ENCODE data around the gene RANBP3L.

The RANBP3L gene

DNA sequence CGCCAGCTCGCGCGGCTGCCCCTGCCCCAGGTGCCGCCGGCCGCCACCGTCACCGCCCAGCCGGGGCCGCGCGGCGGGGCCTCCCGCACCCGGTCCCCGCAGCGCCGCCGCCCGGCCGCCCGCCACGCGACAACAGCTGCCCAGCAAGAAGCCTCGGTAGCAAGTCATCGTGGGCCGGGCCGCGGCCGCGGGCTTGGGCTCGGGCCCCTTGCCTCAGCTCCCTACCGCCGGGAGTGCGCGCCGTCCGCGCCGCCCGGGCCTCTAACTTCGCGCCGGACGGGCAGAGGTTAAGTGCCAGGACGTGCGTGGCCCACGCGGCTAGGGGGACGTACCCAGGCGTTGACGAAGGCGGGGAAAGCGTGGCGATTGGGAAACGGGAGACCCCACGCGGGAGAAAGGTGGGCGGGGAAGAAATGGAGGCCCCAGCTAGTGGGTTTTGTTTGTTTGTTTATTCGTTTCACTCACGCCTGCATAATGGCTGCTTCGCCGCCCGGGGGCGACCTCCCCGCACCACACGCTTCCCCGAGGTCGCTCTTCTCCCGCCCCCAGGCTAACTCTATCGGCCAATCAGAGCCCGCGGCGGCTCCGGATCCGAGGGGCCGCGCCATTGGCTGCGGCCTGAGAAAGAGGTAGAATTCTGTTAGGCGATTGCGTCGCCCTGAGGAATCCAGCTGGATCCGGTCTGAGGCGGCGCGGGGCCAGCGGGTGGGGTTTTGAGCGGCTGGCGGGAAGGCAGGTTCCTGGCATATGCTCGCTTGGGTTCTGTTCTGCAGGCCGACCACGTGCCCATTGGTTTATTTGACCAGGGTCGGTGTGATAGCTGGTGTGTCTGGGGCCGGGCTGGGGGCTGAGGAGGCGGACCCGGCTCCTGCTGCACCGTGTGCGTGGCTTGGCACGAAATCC is 59.8 kb downstream of the RANBP3L start, which contains the start of gene NADK2:
TSS of gene NADK2 (minus strand) at position 295 of the 903 bp plus-strand sequence. CDS start at position 168, 127 bp downstream.
- Histone ChIP-seq H3K4me3 (ENCODE audit: low read length) (peak within 1 kb of the TSS; percentile 93), H3K9ac (ENCODE audit: low read length) (peak within 1 kb of the TSS; percentile 96), H3K36me3 (ENCODE audit: control insufficient read depth, insufficient read depth, low read length, severe bottlenecking) (no peaks in the 10 kb centered on the region), H3K27me3 (replicated peaks; ENCODE audit: control insufficient read depth, insufficient read depth, low read length) (no peaks in the 10 kb centered on the region), H3K4me1 (ENCODE audit: control insufficient read depth, insufficient read depth, low read length) (peaks cover 27% of the 10 kb centered on the region), H3K9me3 (ENCODE audit: control insufficient read depth, low read length) (no peaks in the 10 kb centered on the region)
- peak; percentile 98 for DNase-seq (ENCODE audit: low read depth)

- DNase-seq (ENCODE audit: low read depth) = peak; percentile 85
- peaks cover 27% of the 10 kb centered on the region for H3K4me1 ChIP-seq (ENCODE audit: control insufficient read depth, insufficient read depth, low read length)
Measured at GRCh38 chr5:36240779-36241630, 60.7 kb downstream of the RANBP3L start.

DNA sequence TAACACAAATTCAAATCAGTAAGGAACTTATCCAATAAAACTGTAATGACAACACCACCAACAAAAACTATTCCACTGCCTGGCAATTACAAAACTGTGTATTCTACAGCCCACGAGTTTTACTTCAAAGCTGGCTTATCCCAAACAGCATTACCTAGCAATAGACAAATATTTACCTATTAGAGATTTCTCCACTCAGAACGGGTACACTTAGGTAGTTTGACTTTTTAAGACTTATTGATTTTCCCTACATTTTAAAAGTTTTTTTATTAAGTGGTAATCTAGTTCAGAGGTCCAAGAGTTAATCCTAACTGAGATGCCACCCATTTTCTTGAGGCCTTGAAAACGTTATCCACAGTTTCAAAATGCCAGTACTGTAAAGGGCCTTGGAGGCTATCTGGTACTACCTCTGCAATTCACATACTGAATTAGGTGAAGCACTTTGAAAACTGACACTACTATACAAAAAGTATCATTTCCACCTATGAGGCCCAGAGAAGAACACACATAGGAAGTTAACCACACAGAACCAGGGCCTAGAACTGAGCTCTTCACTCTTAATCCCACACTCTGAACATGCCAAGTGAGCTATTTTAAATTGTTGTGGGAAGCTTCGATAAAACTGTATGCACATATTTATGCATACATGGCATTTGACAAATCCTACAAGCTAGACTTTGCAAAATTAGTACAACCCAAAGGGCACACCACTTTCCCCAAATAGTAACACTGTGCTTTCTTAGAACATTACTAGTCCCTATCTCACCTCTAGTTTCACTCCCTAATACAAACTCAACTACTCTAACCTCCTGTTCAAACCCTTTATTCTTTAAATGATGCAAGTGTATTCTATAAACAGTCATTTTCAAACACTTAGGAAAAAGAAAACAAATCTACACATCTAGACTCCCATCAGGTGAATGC is 62.1 kb downstream of the RANBP3L start:
- Histone ChIP-seq H3K9ac (ENCODE audit: low read length) (peak overlapping the region; percentile 96), H3K4me1 (ENCODE audit: control insufficient read depth, insufficient read depth, low read length) (peaks cover 27% of the 10 kb centered on the region), H3K4me3 (ENCODE audit: low read length) (peak overlapping the region; percentile 93), H3K27me3 (replicated peaks; ENCODE audit: control insufficient read depth, insufficient read depth, low read length) (no peaks in the 10 kb centered on the region), H3K9me3 (ENCODE audit: control insufficient read depth, low read length) (no peaks in the 10 kb centered on the region), H3K36me3 (ENCODE audit: control insufficient read depth, insufficient read depth, low read length, severe bottlenecking) (no peaks in the 10 kb centered on the region)
- no peak for DNase-seq (ENCODE audit: low read depth)

More at GRCh38 chr5:36240779-36241630, 60.7 kb downstream of the RANBP3L start:
- Histone ChIP-seq H3K9ac (ENCODE audit: low read length) (peak overlapping the region; percentile 96), H3K27me3 (replicated peaks; ENCODE audit: control insufficient read depth, insufficient read depth, low read length) (no peaks in the 10 kb centered on the region), H3K36me3 (ENCODE audit: control insufficient read depth, insufficient read depth, low read length, severe bottlenecking) (no peaks in the 10 kb centered on the region), H3K4me3 (ENCODE audit: low read length) (peak overlapping the region; percentile 93), H3K9me3 (ENCODE audit: control insufficient read depth, low read length) (no peaks in the 10 kb centered on the region)

GRCh38 chr5:36238502-36239295 is 63.0 kb downstream of the RANBP3L start:
- no peaks in the 10 kb centered on the region for H3K36me3 ChIP-seq (ENCODE audit: control insufficient read depth, insufficient read depth, low read length, severe bottlenecking)
- peaks cover 27% of the 10 kb centered on the region for H3K4me1 ChIP-seq (ENCODE audit: control insufficient read depth, insufficient read depth, low read length)
- H3K9me3 ChIP-seq (ENCODE audit: control insufficient read depth, low read length) = no peaks in the 10 kb centered on the region
- no peak for DNase-seq (ENCODE audit: low read depth)
- H3K27me3 ChIP-seq (replicated peaks; ENCODE audit: control insufficient read depth, insufficient read depth, low read length) = no peaks in the 10 kb centered on the region
- peak overlapping the region; percentile 96 for H3K9ac ChIP-seq (ENCODE audit: low read length)
- peak overlapping the region; percentile 93 for H3K4me3 ChIP-seq (ENCODE audit: low read length)

- Histone ChIP-seq H3K9ac (ENCODE audit: low read length) (no peak overlapping the region), H3K36me3 (ENCODE audit: control insufficient read depth, insufficient read depth, low read length, severe bottlenecking) (no peaks in the 10 kb centered on the region), H3K4me1 (ENCODE audit: control insufficient read depth, insufficient read depth, low read length) (peaks cover 26% of the 10 kb centered on the region), H3K27me3 (replicated peaks; ENCODE audit: control insufficient read depth, insufficient read depth, low read length) (no peaks in the 10 kb centered on the region), H3K4me3 (ENCODE audit: low read length) (no peak overlapping the region), H3K9me3 (ENCODE audit: control insufficient read depth, low read length) (no peaks in the 10 kb centered on the region)
- no peak for DNase-seq (ENCODE audit: low read depth)
Measured at GRCh38 chr5:36237751-36238150, 64.0 kb downstream of the RANBP3L start.

- Histone ChIP-seq H3K4me3 (ENCODE audit: low read length) (no peak overlapping the region), H3K27me3 (replicated peaks; ENCODE audit: control insufficient read depth, insufficient read depth, low read length) (no peaks in the 10 kb centered on the region), H3K9ac (ENCODE audit: low read length) (no peak overlapping the region), H3K36me3 (ENCODE audit: control insufficient read depth, insufficient read depth, low read length, severe bottlenecking) (no peaks in the 10 kb centered on the region), H3K4me1 (ENCODE audit: control insufficient read depth, insufficient read depth, low read length) (peaks cover 22% of the 10 kb centered on the region), H3K9me3 (ENCODE audit: control insufficient read depth, low read length) (no peaks in the 10 kb centered on the region)
- no peak for DNase-seq (ENCODE audit: low read depth)
Measured at GRCh38 chr5:36236801-36237200, 64.9 kb downstream of the RANBP3L start.

- Histone ChIP-seq H3K4me1 (ENCODE audit: control insufficient read depth, insufficient read depth, low read length) (peaks cover 8% of the 10 kb centered on the region), H3K36me3 (ENCODE audit: control insufficient read depth, insufficient read depth, low read length, severe bottlenecking) (no peaks in the 10 kb centered on the region), H3K9me3 (ENCODE audit: control insufficient read depth, low read length) (no peaks in the 10 kb centered on the region), H3K27me3 (replicated peaks; ENCODE audit: control insufficient read depth, insufficient read depth, low read length) (no peaks in the 10 kb centered on the region), H3K4me3 (ENCODE audit: low read length) (no peak overlapping the region), H3K9ac (ENCODE audit: low read length) (no peak overlapping the region)
- no peak for DNase-seq (ENCODE audit: low read depth)
Measured at GRCh38 chr5:36232533-36232932, 69.2 kb downstream of the RANBP3L start.

GRCh38 chr5:36230151-36230790 is 71.4 kb downstream of the RANBP3L start:
- DNase-seq (ENCODE audit: low read depth) = no peak
- H3K36me3 ChIP-seq (ENCODE audit: control insufficient read depth, insufficient read depth, low read length, severe bottlenecking) = peaks cover 12% of the 10 kb centered on the region
- no peaks in the 10 kb centered on the region for H3K27me3 ChIP-seq (replicated peaks; ENCODE audit: control insufficient read depth, insufficient read depth, low read length)

GRCh38 chr5:36228505-36228904 is 73.2 kb downstream of the RANBP3L start:
- Histone ChIP-seq H3K27me3 (replicated peaks; ENCODE audit: control insufficient read depth, insufficient read depth, low read length) (no peaks in the 10 kb centered on the region), H3K4me3 (ENCODE audit: low read length) (no peak overlapping the region), H3K36me3 (ENCODE audit: control insufficient read depth, insufficient read depth, low read length, severe bottlenecking) (peaks cover 27% of the 10 kb centered on the region), H3K9me3 (ENCODE audit: control insufficient read depth, low read length) (no peaks in the 10 kb centered on the region), H3K9ac (ENCODE audit: low read length) (no peak overlapping the region), H3K4me1 (ENCODE audit: control insufficient read depth, insufficient read depth, low read length) (peaks cover 8% of the 10 kb centered on the region)
- no peak for DNase-seq (ENCODE audit: low read depth)

More at GRCh38 chr5:36230151-36230790, 71.4 kb downstream of the RANBP3L start:
- Histone ChIP-seq H3K9ac (ENCODE audit: low read length) (no peak overlapping the region), H3K9me3 (ENCODE audit: control insufficient read depth, low read length) (no peaks in the 10 kb centered on the region), H3K4me1 (ENCODE audit: control insufficient read depth, insufficient read depth, low read length) (peaks cover 8% of the 10 kb centered on the region), H3K4me3 (ENCODE audit: low read length) (no peak overlapping the region)

Data from adipocyte (in vitro differentiated cells).